CD4-positive, alpha-beta T cell treated with Interleukin-15 for 1 hour (primary cell): Measurements from ENCODE around the gene HRNR.
A peak's percentile ranks its signal among the peaks of the same experiment; 100 is the strongest.
"Not testable (repeated sequence)": the region's sequence is repeated elsewhere in the genome, so short reads cannot be mapped to it uniquely, and the experiment has no call there.

ENCODE experiments used
- DNase-seq: peaks from one replicate; pipeline ENCODE4 v3.0.0-alpha.2; 2020

Gene HRNR

GRCh38 chr1:152224093-152224492 is at the start of gene HRNR:
Gene HRNR, minus strand, starts transcription at chr1:152224193. Its CDS starts 940 bp downstream, at chr1:152223253.
- DNase-seq, result no peak

- not testable (repeated sequence) for DNase-seq
These were observed 32.4 kb upstream of the HRNR start for GRCh38 chr1:152256394-152256793.

GRCh38 chr1:152252157-152252556 is 28.2 kb upstream of the HRNR start:
- DNase-seq, result no peak

GRCh38 chr1:152251391-152251790 is 27.4 kb upstream of the HRNR start:
- DNase-seq, result no peak

GRCh38 chr1:152247316-152247715 is 23.3 kb upstream of the HRNR start:
- no peak for DNase-seq

- DNase-seq, result no peak
These were observed 20.7 kb upstream of the HRNR start for GRCh38 chr1:152244576-152245273.

GRCh38 chr1:152237093-152237492 is 13.1 kb upstream of the HRNR start:
- DNase-seq, result no peak

- no peak for DNase-seq
These were observed 4.8 kb upstream of the HRNR start for GRCh38 chr1:152228831-152229230.

GRCh38 chr1:152227310-152227928 is 3.4 kb upstream of the HRNR start:
- DNase-seq, result no peak

GRCh38 chr1:152225678-152226077 is 1.7 kb upstream of the HRNR start:
- DNase-seq, result no peak

GRCh38 chr1:152220166-152221163 is 3.5 kb downstream of the HRNR start:
- DNase-seq, result no peak

GRCh38 chr1:152219438-152219837 is 4.6 kb downstream of the HRNR start:
- DNase-seq, result not testable (repeated sequence)

- DNase-seq, result no peak
These were observed 5.1 kb downstream of the HRNR start for GRCh38 chr1:152218762-152219436.

- DNase-seq, result not testable (repeated sequence)
These were observed 8.4 kb downstream of the HRNR start for GRCh38 chr1:152215604-152216003.

GRCh38 chr1:152214911-152215310 is 9.1 kb downstream of the HRNR start:
- not testable (repeated sequence) for DNase-seq

GRCh38 chr1:152198982-152199381 is 25.0 kb downstream of the HRNR start:
- DNase-seq, result no peak

- DNase-seq, result no peak
These were observed 26.5 kb downstream of the HRNR start for GRCh38 chr1:152197361-152197941.

- DNase-seq, result no peak
These were observed 32.3 kb downstream of the HRNR start for GRCh38 chr1:152191711-152192110.

- DNase-seq, result no peak
These were observed 32.7 kb downstream of the HRNR start for GRCh38 chr1:152191260-152191659.

GRCh38 chr1:152190589-152190988 is 33.4 kb downstream of the HRNR start:
- no peak for DNase-seq

- DNase-seq, result peak; percentile 62
These were observed 34.1 kb downstream of the HRNR start for GRCh38 chr1:152189657-152190442.
